ENCODE measurements around the gene SSTR3. TPM values are rescaled to one million over a fixed set of nuclear protein-coding genes. Genes with fewer than 3 reads are reported as not detected.

Gene SSTR3
- total RNA-seq, 2 experiments from 2014 or later = 0.25 to 0.30 TPM

DNA sequence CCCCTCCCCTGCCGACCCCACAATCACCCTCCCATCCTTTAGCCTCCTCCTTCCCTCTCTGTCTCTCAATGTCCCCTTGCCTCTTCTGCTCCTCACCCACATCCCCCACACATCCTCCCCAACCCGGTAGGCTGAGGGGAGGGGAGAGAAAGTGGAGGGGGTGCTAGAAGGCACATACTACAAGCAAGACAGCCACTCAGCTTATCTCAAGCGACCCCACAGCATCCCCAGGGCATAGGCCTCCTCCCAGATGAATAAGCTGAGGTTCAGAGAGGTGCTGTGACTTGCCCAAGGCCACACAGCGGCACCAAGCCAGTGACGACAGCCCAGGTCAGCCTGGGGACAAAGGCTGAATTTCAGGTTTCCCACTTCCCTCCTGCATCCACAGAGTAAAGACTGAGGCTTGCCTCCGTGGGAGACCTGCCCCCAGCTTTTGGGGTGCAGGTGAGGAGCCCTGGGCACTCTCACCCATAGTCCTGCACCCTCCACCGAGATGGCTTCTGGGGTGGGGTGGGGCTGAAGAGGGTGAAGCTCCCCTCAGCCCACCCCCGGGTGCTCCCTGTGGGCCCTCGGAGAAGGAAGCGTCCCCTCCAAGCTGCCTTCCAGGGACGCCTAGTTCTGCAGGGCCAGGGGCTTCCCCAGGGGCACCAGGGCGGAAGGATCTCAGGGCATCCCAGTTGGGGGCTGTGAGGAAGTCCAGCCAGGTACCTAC, 31.3 kb upstream of the SSTR3 start:
- Histone ChIP-seq H3K9me2 (ENCODE audit: insufficient read depth, low read length) (no peaks in the 10 kb centered on the region), H3K4me2 (ENCODE audit: low read length) (peak overlapping the region; percentile 99), H3K27ac (ENCODE audit: low read depth, low read length, poor library complexity, severe bottlenecking) (peak overlapping the region; percentile 93), H3K4me3 (ENCODE audit: low read depth, low read length, poor library complexity, severe bottlenecking) (peak overlapping the region; percentile 97), H2AFZ (ENCODE audit: low read length) (no peak overlapping the region), H3K9me3 (ENCODE audit: low read length) (no peaks in the 10 kb centered on the region), H3K36me3 (ENCODE audit: insufficient read depth, low read length) (peaks cover 45% of the 10 kb centered on the region), H4K20me1 (ENCODE audit: insufficient read depth, low read length) (peaks cover 5% of the 10 kb centered on the region; the same call in 1 of the 2 replicates), H3K4me1 (ENCODE audit: insufficient read depth, low read length, poor library complexity, severe bottlenecking) (peaks cover 80% of the 10 kb centered on the region), H3K79me2 (ENCODE audit: insufficient read depth, low read depth, low read length) (peaks cover 45% of the 10 kb centered on the region)
- DNase-seq (ENCODE audit: low spot score) = no peak
- ChIA-PET CTCF (ENCODE audit: unreplicated experiment) (interaction anchor here (0.6 to 3.9 kb wide), 7 partner anchors 14 to 375 kb away, joined by 3 to 20 read pairs (median 5); no protein-coding TSS in a partner anchor), POLR2A (interaction anchor here (0.6 to 3.9 kb wide), 7 partner anchors 12 to 47 kb away, joined by 3 to 26 read pairs (median 4); no protein-coding TSS in a partner anchor)
- intact Hi-C loops (cut with micrococcal nuclease; ENCODE audit: unreplicated experiment) = loop anchor here (1.0 to 2.0 kb wide), 2 partner anchors 16 to 25 kb away; no protein-coding TSS in a partner anchor
- TF ChIP-seq, protein P1, sequence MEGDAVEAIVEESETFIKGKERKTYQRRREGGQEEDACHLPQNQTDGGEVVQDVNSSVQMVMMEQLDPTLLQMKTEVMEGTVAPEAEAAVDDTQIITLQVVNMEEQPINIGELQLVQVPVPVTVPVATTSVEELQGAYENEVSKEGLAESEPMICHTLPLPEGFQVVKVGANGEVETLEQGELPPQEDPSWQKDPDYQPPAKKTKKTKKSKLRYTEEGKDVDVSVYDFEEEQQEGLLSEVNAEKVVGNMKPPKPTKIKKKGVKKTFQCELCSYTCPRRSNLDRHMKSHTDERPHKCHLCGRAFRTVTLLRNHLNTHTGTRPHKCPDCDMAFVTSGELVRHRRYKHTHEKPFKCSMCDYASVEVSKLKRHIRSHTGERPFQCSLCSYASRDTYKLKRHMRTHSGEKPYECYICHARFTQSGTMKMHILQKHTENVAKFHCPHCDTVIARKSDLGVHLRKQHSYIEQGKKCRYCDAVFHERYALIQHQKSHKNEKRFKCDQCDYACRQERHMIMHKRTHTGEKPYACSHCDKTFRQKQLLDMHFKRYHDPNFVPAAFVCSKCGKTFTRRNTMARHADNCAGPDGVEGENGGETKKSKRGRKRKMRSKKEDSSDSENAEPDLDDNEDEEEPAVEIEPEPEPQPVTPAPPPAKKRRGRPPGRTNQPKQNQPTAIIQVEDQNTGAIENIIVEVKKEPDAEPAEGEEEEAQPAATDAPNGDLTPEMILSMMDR (conservative IDR thresholded peaks at IDR 0.05; ENCODE audit: low read length) = no peak
- TF ChIP-seq EZH2phosphoT487 (IDR thresholded peaks at IDR 0.05; ENCODE audit: borderline replicate concordance, low read depth, low read length) = no peak
- no TSS peak for BruUV-seq (replicated peaks)

DNA sequence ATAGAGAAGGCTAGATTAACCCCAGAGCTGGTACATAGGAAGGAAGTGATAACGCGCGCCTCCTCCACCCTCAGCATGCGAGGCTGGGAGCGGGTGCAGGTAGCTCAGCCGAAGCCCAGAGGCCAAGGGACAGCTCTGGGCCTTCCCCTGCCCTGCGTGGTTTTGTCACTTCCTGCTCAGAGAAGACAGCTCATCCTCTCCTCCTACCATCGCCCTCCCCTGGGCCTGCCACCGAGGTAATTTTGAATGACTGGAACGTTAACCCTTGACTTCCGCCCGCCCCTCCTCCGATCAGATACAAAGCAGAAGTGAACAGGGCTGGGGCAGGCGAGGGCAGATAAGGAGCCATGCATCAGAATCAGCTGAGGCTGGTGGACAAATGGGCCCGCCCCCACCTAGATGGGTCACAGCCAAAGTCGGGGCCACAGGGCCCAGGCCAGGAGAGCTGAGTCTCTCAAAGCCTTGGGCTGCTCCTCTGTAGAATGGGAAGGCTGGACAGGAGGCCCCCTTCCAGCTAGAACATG, 30.2 kb upstream of the SSTR3 start:
- peak overlapping the region; percentile 99 for H3K4me2 ChIP-seq (ENCODE audit: low read length)
- H3K9me2 ChIP-seq (ENCODE audit: insufficient read depth, low read length) = no peaks in the 10 kb centered on the region
- H2AFZ ChIP-seq (ENCODE audit: low read length) = no peak overlapping the region
- H3K27ac ChIP-seq (ENCODE audit: low read depth, low read length, poor library complexity, severe bottlenecking) = peak overlapping the region; percentile 93
- H4K20me1 ChIP-seq (ENCODE audit: insufficient read depth, low read length) = peaks cover 5% of the 10 kb centered on the region; the same call in 1 of the 2 replicates
- intact Hi-C loops (cut with micrococcal nuclease; ENCODE audit: unreplicated experiment) = loop anchor here (1.0 kb wide), 2 partner anchors 12 to 43 kb away; no protein-coding TSS in a partner anchor
- H3K4me1 ChIP-seq (ENCODE audit: insufficient read depth, low read length, poor library complexity, severe bottlenecking) = peaks cover 81% of the 10 kb centered on the region
- no peak for TF ChIP-seq EZH2phosphoT487 (IDR thresholded peaks at IDR 0.05; ENCODE audit: borderline replicate concordance, low read depth, low read length)
- TF ChIP-seq, protein P1 (conservative IDR thresholded peaks at IDR 0.05; ENCODE audit: low read length) = no peak
- peak overlapping the region; percentile 97 for H3K4me3 ChIP-seq (ENCODE audit: low read depth, low read length, poor library complexity, severe bottlenecking)
- ChIA-PET CTCF (ENCODE audit: unreplicated experiment) (interaction anchor here (0.5 to 3.9 kb wide), 5 partner anchors 13 to 861 kb away, joined by 3 to 20 read pairs (median 4); no protein-coding TSS in a partner anchor), POLR2A (interaction anchor here (0.6 to 3.9 kb wide), 5 partner anchors 10 to 43 kb away, joined by 3 to 26 read pairs (median 3); no protein-coding TSS in a partner anchor)
- no peaks in the 10 kb centered on the region for H3K9me3 ChIP-seq (ENCODE audit: low read length)
- peaks cover 48% of the 10 kb centered on the region for H3K79me2 ChIP-seq (ENCODE audit: insufficient read depth, low read depth, low read length)
- BruUV-seq (replicated peaks) = no TSS peak
- peak; percentile 89 for DNase-seq (ENCODE audit: low spot score)
- H3K36me3 ChIP-seq (ENCODE audit: insufficient read depth, low read length) = peaks cover 56% of the 10 kb centered on the region

All from OCI-LY7 (cell line).